K562 (cell line): ENCODE results near the gene CMSS1.

Source experiments
- CEBPB ChIP-seq: fragments of 450-650 bp; IDR thresholded peaks from 2 replicates; pipeline ENCODE4 v1.6.1; 2016; ENCODE audit warnings: missing genetic modification characterization, missing compliant biosample characterization
- MAX ChIP-seq: sonication (generic); formaldehyde crosslinking; IDR thresholded peaks from 2 replicates; pipeline ENCODE4 v1.9.0; 2022; ENCODE audit warnings: mild to moderate bottlenecking, missing genetic modification reagents
- NFRKB ChIP-seq: fragments of 450-650 bp; IDR thresholded peaks from 2 replicates; pipeline ENCODE4 v1.6.1; 2016; ENCODE audit warnings: low read depth
- NR2C2 ChIP-seq, 2 experiments: fragments of 200-800 bp in 1 of 2; sonication (Bioruptor generic) in 1 of 2; sonication (generic) in 1 of 2; formaldehyde crosslinking in 1 of 2; IDR thresholded peaks; 2 replicates each; pipeline versions ENCODE4 v1.6.1 to v1.8.0; 2016 to 2022; ENCODE audit warnings: mild to moderate bottlenecking in 1 of 2, missing compliant biosample characterization in 1 of 2, missing genetic modification characterization in 1 of 2, missing genetic modification reagents in 1 of 2
- POLR2A ChIP-seq: fragments of 450-650 bp; conservative IDR thresholded peaks from 2 replicates; pipeline ENCODE4 v1.6.1; 2016
- POLR3A ChIP-seq: IDR thresholded peaks from 2 replicates; pipeline ENCODE4 v1.6.1; 2011; ENCODE audit warnings: borderline replicate concordance, mild to moderate bottlenecking, moderate library complexity; ENCODE audit not compliant: insufficient read length, insufficient read depth; ENCODE audit errors: extremely low read depth
- REST ChIP-seq, 2 experiments: fragments of 450-650 bp; formaldehyde crosslinking in 1 of 2; IDR thresholded peaks; 2 replicates each; pipeline versions ENCODE4 v1.4.0 to v1.6.1; 2014 to 2020; ENCODE audit warnings: mild to moderate bottlenecking in 2 of 2, borderline replicate concordance in 1 of 2, low read depth in 1 of 2
- ZNF511 ChIP-seq: sonication (generic); formaldehyde crosslinking; IDR thresholded peaks from 2 replicates; pipeline ENCODE4 v1.8.0; 2022; ENCODE audit warnings: mild to moderate bottlenecking, missing genetic modification reagents

GRCh38 chr3:100033184-100033583, 215.5 kb downstream of the CMSS1 start:
- no peak for TF ChIP-seq NFRKB
- no peak for TF ChIP-seq REST (IDR thresholded peaks at IDR 0.05; ENCODE audit: borderline replicate concordance)
- no peak for TF ChIP-seq REST (CRISPR knock-in tag; IDR thresholded peaks at IDR 0.05; ENCODE audit: low read depth)
- no peak for TF ChIP-seq POLR2A
- no peak for TF ChIP-seq MAX (CRISPR knock-in tag)
- no peak for TF ChIP-seq CEBPB
- TF ChIP-seq ZNF511 (CRISPR knock-in tag), result no peak
- no peak for TF ChIP-seq NR2C2 (CRISPR knock-in tag; IDR thresholded peaks at IDR 0.05)
- TF ChIP-seq NR2C2 (tag; IDR thresholded peaks at IDR 0.05), result no peak
- TF ChIP-seq POLR3A, result no peak
